ENCODE measurements around the gene MX1.

DNA sequence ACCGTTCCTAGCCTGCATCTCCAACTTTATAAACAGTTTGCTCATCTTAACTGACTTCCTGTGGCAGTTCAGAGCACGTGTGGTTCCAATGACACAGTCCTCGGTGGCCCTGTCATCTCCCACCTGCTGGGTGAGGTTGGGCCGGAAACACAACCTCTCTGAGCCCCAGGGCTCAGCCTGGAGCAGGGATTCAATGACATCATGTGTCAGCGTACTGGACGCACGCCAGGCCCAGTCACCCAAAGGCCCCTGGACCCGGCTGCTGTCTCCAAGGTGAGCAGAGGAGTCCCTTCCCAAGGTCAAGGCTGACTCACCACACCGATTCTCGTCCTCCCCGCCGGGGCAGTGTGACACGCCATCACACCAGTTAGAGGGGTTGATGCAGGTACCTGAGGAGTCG, 62.0 kb downstream of the MX1 start:
- TF ChIP-seq POLR2A (IDR thresholded peaks at IDR 0.05) = no peak
- TF ChIP-seq, protein P1, sequence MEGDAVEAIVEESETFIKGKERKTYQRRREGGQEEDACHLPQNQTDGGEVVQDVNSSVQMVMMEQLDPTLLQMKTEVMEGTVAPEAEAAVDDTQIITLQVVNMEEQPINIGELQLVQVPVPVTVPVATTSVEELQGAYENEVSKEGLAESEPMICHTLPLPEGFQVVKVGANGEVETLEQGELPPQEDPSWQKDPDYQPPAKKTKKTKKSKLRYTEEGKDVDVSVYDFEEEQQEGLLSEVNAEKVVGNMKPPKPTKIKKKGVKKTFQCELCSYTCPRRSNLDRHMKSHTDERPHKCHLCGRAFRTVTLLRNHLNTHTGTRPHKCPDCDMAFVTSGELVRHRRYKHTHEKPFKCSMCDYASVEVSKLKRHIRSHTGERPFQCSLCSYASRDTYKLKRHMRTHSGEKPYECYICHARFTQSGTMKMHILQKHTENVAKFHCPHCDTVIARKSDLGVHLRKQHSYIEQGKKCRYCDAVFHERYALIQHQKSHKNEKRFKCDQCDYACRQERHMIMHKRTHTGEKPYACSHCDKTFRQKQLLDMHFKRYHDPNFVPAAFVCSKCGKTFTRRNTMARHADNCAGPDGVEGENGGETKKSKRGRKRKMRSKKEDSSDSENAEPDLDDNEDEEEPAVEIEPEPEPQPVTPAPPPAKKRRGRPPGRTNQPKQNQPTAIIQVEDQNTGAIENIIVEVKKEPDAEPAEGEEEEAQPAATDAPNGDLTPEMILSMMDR (IDR thresholded peaks at IDR 0.05) = no peak

All from tibial nerve (tissue), 3 donors.